H9 (cell line): ENCODE results near the gene DTNBP1. TPM values are rescaled to one million over a fixed set of nuclear protein-coding genes. Genes with fewer than 3 reads are reported as not detected.

Experiments used
- DNase-seq: peaks from one replicate; pipeline ENCODE4 v3.0.0-alpha.2; 2017
- H2AFZ ChIP-seq: one replicate; pipeline ENCODE4 v1.6.1; 2013; ENCODE audit warnings: mild to moderate bottlenecking, low read length, control low read depth, moderate library complexity
- H2AK5ac ChIP-seq: 2 replicates; pipeline ENCODE4 v1.6.1; 2013; ENCODE audit warnings: low read length, control low read depth, mixed read lengths; ENCODE audit not compliant: insufficient read length
- H2BK120ac ChIP-seq: one replicate; pipeline ENCODE4 v1.6.1; 2013; ENCODE audit warnings: low read depth, mild to moderate bottlenecking, low read length, control low read depth, inconsistent platforms; ENCODE audit not compliant: poor library complexity, severe bottlenecking
- H2BK12ac ChIP-seq: 2 replicates; pipeline ENCODE4 v1.6.1; 2013; ENCODE audit warnings: low read length, control low read depth, mixed read lengths, low read depth; ENCODE audit not compliant: insufficient read length
- H2BK15ac ChIP-seq: 2 replicates; pipeline ENCODE4 v1.6.1; 2013; ENCODE audit warnings: low read depth, low read length, control low read depth
- H2BK20ac ChIP-seq: one replicate; pipeline ENCODE4 v1.6.1; 2013; ENCODE audit warnings: low read depth, mild to moderate bottlenecking, low read length, control low read depth, inconsistent platforms; ENCODE audit not compliant: poor library complexity, severe bottlenecking
- H2BK5ac ChIP-seq: 2 replicates; pipeline ENCODE4 v1.6.1; 2013; ENCODE audit warnings: low read length, control low read depth, mixed read lengths; ENCODE audit not compliant: insufficient read length
- H3K14ac ChIP-seq: 2 replicates; pipeline ENCODE4 v1.6.1; 2013; ENCODE audit warnings: low read length, control low read depth; ENCODE audit not compliant: insufficient read depth
- H3K18ac ChIP-seq: 2 replicates; pipeline ENCODE4 v1.6.1; 2013; ENCODE audit warnings: low read depth, mild to moderate bottlenecking, mixed read lengths, low read length, control low read depth; ENCODE audit not compliant: insufficient read length
- H3K23ac ChIP-seq: 2 replicates; pipeline ENCODE4 v1.6.1; 2013; ENCODE audit warnings: low read length, control low read depth, mixed read lengths, low read depth; ENCODE audit not compliant: insufficient read length
- H3K23me2 ChIP-seq: 2 replicates; pipeline ENCODE4 v1.6.1; 2013; ENCODE audit warnings: low read depth, mild to moderate bottlenecking, mixed read lengths, low read length, control low read depth; ENCODE audit not compliant: insufficient read length, poor library complexity, severe bottlenecking
- H3K27ac ChIP-seq: 2 replicates; pipeline ENCODE4 v1.5.1; 2013; ENCODE audit warnings: low read length, control low read depth, mixed read lengths, low read depth; ENCODE audit not compliant: insufficient read length
- H3K27me3 ChIP-seq: 2 replicates; pipeline ENCODE4 v1.6.1; 2013; ENCODE audit warnings: low read length, control low read depth, inconsistent platforms; ENCODE audit not compliant: insufficient read depth
- H3K4ac ChIP-seq: 2 replicates; pipeline ENCODE4 v1.6.1; 2013; ENCODE audit warnings: low read depth, mild to moderate bottlenecking, control low read depth, inconsistent platforms, low read length, moderate library complexity
- H3K4me1 ChIP-seq: 2 replicates; pipeline ENCODE4 v1.6.1; 2013; ENCODE audit warnings: low read length, control low read depth, inconsistent platforms; ENCODE audit not compliant: insufficient read depth
- H3K4me2 ChIP-seq: 2 replicates; pipeline ENCODE4 v1.6.1; 2013; ENCODE audit warnings: low read length, control low read depth, mixed read lengths; ENCODE audit not compliant: insufficient read length, insufficient read depth
- H3K56ac ChIP-seq: 2 replicates; pipeline ENCODE4 v1.6.1; 2013; ENCODE audit warnings: low read depth, mild to moderate bottlenecking, mixed read lengths, low read length, control low read depth; ENCODE audit not compliant: insufficient read length
- H3K79me1 ChIP-seq: 2 replicates; pipeline ENCODE4 v1.6.1; 2013; ENCODE audit warnings: low read depth, mild to moderate bottlenecking, moderate library complexity, low read length, control low read depth, inconsistent platforms; ENCODE audit not compliant: insufficient read depth, poor library complexity, severe bottlenecking
- H3K79me2 ChIP-seq: 2 replicates; pipeline ENCODE4 v1.6.1; 2013; ENCODE audit warnings: low read length, control low read depth, inconsistent platforms; ENCODE audit not compliant: insufficient read depth
- H3K9ac ChIP-seq: 2 replicates; pipeline ENCODE4 v1.6.1; 2013; ENCODE audit warnings: low read length, control low read depth, mixed read lengths; ENCODE audit not compliant: insufficient read length; ENCODE audit errors: extremely low read depth
- H3K9me3 ChIP-seq: one replicate; pipeline ENCODE4 v1.6.1; 2013; ENCODE audit warnings: low read depth, low read length, inconsistent platforms; ENCODE audit not compliant: control insufficient read depth
- H3T11ph ChIP-seq: one replicate; pipeline ENCODE4 v1.6.1; 2013; ENCODE audit warnings: mild to moderate bottlenecking, low read length, control low read depth, inconsistent platforms
- H4K20me1 ChIP-seq: one replicate; pipeline ENCODE4 v1.6.1; 2013; ENCODE audit not compliant: control insufficient read depth, insufficient read length, insufficient read depth
- H4K5ac ChIP-seq: 2 replicates; pipeline ENCODE4 v1.6.1; 2013; ENCODE audit warnings: low read depth, mild to moderate bottlenecking, mixed read lengths, low read length, control low read depth; ENCODE audit not compliant: insufficient read length
- H4K8ac ChIP-seq: replicated peaks from 2 replicates; pipeline ENCODE4 v1.6.1; 2013; ENCODE audit warnings: low read length, control low read depth, mixed read lengths, low read depth; ENCODE audit not compliant: insufficient read length
- H4K91ac ChIP-seq: 2 replicates; pipeline ENCODE4 v1.6.1; 2013; ENCODE audit warnings: low read depth, mild to moderate bottlenecking, moderate library complexity, mixed read lengths, low read length, control low read depth; ENCODE audit not compliant: insufficient read length
- H3K27ac Mint-ChIP-seq, 3 experiments: 2 replicates in 2 of 3; 3 replicates in 1 of 3; pipeline ENCODE4 v1.8.0; 2020 to 2021; ENCODE audit warnings: mixed read lengths in 3 of 3, mild to moderate bottlenecking in 1 of 3, moderate library complexity in 1 of 3
- H3K27me3 Mint-ChIP-seq: 2 replicates; pipeline ENCODE4 v1.8.0; 2021; ENCODE audit warnings: low read depth, mild to moderate bottlenecking, moderate library complexity, mixed read lengths
- H3K36me3 Mint-ChIP-seq, 3 experiments: 2 replicates in 2 of 3; 3 replicates in 1 of 3; pipeline ENCODE4 v1.8.0; 2020 to 2021; ENCODE audit warnings: low read depth in 3 of 3, mixed read lengths in 3 of 3; ENCODE audit not compliant: insufficient read depth in 1 of 3
- H3K4me1 Mint-ChIP-seq, 2 experiments: 2 replicates each; pipeline ENCODE4 v1.8.0; 2020; ENCODE audit warnings: mixed read lengths in 2 of 2
- H3K4me3 Mint-ChIP-seq, 2 experiments: 2 replicates in 1 of 2; 3 replicates in 1 of 2; pipeline ENCODE4 v1.8.0; 2020 to 2021; ENCODE audit warnings: mild to moderate bottlenecking in 2 of 2, mixed read lengths in 2 of 2, moderate library complexity in 1 of 2
- H3K9me3 Mint-ChIP-seq, 2 experiments: 2 replicates in 1 of 2; 3 replicates in 1 of 2; pipeline ENCODE4 v1.8.0; 2020; ENCODE audit warnings: mild to moderate bottlenecking in 2 of 2, mixed read lengths in 2 of 2, moderate library complexity in 1 of 2
- WGBS: extraction: QIAGEN DNeasy Blood & Tissue Kit; methylation state at CpG from one replicate; pipeline ENCODE4 v1.1.7; 2013; ENCODE audit warnings: missing lambda C conversion rate, low lambda C conversion rate, mixed read lengths; ENCODE audit not compliant: insufficient read length; ENCODE audit errors: extremely low coverage; 5-methylcytosine and 5-hydroxymethylcytosine counted together
- total RNA-seq: library from RNA; stranded (reverse); gene quantifications from 2 replicates; pipeline ENCODE4 v1.2.1, GENCODE V29; 2021
- TF ChIP-seq, protein P1 (sequence below): fragments of 200-600 bp; sonication (generic); conservative IDR thresholded peaks from 3 replicates; pipeline ENCODE4 v1.8.0; 2021; ENCODE audit warnings: antibody characterized with exemption, mild to moderate bottlenecking

Gene DTNBP1
- total RNA-seq, 1 experiment from 2014 or later = 12.9 TPM

GRCh38 chr6:15585760-15586214 lies 77.0 kb downstream of the DTNBP1 start:
- Histone ChIP-seq H4K5ac (no peak overlapping the region), H2BK12ac (no peak overlapping the region), H4K8ac (no peak overlapping the region), H3K23me2 (no peaks in the 10 kb centered on the region), H3K9ac (no peak overlapping the region), H3T11ph (no peak overlapping the region), H3K23ac (no peak overlapping the region), H3K79me2 (no peaks in the 10 kb centered on the region), H2BK15ac (no peak overlapping the region), H2AFZ (no peak overlapping the region), H2BK20ac (no peak overlapping the region), H2BK5ac (no peak overlapping the region), H2AK5ac (no peak overlapping the region), H4K20me1 (no peaks in the 10 kb centered on the region), H3K79me1 (no peaks in the 10 kb centered on the region), H4K91ac (no peak overlapping the region), H3K14ac (no peak overlapping the region), H3K9me3 (no peaks in the 10 kb centered on the region), H3K27ac (no peak overlapping the region), H3K4me1 (no peaks in the 10 kb centered on the region; the same call in 1 of the 2 replicates), H3K4me2 (no peak overlapping the region), H3K4ac (no peak overlapping the region), H3K56ac (no peak overlapping the region), H3K18ac (no peak overlapping the region), H2BK120ac (no peak overlapping the region), H3K27me3 (no peaks in the 10 kb centered on the region)
- no peaks in the 10 kb centered on the region for H3K27me3 Mint-ChIP-seq
- H3K9me3 Mint-ChIP-seq = no peaks in the 10 kb centered on the region; a peak in 1 of 5 replicates
- no peak overlapping the region for H3K4me3 Mint-ChIP-seq
- H3K4me1 Mint-ChIP-seq = peaks cover 11% of the 10 kb centered on the region in 2 experiments
- no peak for DNase-seq
- TF ChIP-seq, protein P1, sequence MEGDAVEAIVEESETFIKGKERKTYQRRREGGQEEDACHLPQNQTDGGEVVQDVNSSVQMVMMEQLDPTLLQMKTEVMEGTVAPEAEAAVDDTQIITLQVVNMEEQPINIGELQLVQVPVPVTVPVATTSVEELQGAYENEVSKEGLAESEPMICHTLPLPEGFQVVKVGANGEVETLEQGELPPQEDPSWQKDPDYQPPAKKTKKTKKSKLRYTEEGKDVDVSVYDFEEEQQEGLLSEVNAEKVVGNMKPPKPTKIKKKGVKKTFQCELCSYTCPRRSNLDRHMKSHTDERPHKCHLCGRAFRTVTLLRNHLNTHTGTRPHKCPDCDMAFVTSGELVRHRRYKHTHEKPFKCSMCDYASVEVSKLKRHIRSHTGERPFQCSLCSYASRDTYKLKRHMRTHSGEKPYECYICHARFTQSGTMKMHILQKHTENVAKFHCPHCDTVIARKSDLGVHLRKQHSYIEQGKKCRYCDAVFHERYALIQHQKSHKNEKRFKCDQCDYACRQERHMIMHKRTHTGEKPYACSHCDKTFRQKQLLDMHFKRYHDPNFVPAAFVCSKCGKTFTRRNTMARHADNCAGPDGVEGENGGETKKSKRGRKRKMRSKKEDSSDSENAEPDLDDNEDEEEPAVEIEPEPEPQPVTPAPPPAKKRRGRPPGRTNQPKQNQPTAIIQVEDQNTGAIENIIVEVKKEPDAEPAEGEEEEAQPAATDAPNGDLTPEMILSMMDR = no peak
- WGBS = no CpG with 5 or more reads among the region's 2 CpGs
- no peaks in the 10 kb centered on the region for H3K36me3 Mint-ChIP-seq
- H3K27ac Mint-ChIP-seq = no peak overlapping the region
